Hepatocyte (in vitro differentiated cells): ENCODE measurements around the gene TFAP2A.

ENCODE experiments used
- CTCF ChIP-seq: fragments of 200-600 bp; sonication (generic); IDR thresholded peaks from 2 replicates; pipeline ENCODE4 v1.5.1; 2016; ENCODE audit warnings: antibody characterized with exemption, mild to moderate bottlenecking; ENCODE audit not compliant: poor library complexity
- EZH2 ChIP-seq: fragments of 200-600 bp; sonication (generic); IDR thresholded peaks from 2 replicates; pipeline ENCODE4 v1.6.1; 2016; ENCODE audit warnings: antibody characterized with exemption, mild to moderate bottlenecking, borderline replicate concordance

DNA sequence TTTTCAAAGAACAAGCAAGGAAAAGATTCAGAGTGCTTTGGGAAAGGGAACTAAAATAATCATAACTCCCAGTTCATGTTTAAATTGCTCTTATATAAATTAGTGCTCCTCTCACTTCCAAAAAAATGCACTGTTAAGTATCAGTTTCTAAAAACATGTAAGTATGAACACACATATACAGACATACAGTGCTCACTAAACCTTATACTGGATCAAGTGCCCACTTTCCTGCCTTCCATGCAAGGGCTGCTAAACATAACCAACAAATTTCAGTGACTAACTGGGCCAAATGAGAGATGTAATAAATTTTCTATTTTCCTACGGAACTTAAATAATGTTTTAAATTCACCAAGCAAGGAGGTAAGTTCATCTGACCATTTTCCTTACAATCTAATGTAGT is 6.4 kb downstream of the TFAP2A start:
- TF ChIP-seq CTCF (no peak), EZH2 (no peak)
